DND-41 (cell line): Measurements from ENCODE around the gene NUP88.

Experiments used
- EZH2 ChIP-seq: IDR thresholded peaks from 3 replicates; pipeline ENCODE4 v1.6.1; 2012; ENCODE audit warnings: borderline replicate concordance, low read depth, mild to moderate bottlenecking, moderate library complexity, low read length, inconsistent platforms; ENCODE audit not compliant: severe bottlenecking
- TF ChIP-seq, protein P1 (sequence below): IDR thresholded peaks from 2 replicates; pipeline ENCODE4 v1.5.1; 2012; ENCODE audit warnings: borderline replicate concordance, low read length, moderate library complexity, mild to moderate bottlenecking; ENCODE audit not compliant: poor library complexity, severe bottlenecking; ENCODE audit errors: extremely low read depth

DNA sequence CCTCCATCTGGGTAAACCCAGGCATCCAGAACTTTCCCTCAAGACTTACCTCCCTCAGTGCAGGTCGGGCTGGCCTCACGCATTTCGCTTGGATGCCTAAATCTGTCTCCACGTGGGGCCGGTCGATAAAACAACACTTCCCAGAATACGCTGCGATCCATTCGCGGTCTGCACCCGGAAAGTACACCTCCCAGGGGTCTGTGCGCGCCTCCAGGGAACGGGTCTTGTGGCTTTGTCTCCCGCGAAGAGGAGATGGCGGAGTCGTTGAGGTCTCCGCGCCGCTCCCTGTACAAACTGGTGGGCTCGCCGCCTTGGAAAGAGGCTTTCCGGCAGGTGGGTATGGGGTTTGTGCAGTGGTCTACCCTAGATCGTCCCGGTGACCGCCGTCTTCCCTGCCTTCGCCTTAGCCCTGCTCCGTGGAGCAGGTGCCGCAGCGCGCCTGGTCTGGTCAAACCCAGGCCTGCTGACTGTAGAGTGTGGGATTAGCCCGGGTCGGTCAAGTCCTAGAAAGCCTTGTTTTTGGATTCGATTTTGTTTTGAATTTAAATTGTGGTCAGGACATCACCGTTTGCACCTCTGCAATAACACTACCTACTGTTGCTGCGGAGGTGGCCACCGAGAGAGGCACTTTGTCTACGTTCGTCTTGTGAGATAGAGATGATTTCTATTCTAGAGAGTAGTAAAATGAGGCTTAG is 644 bp upstream of the NUP88 start, which contains the start of gene RPAIN:
- TF ChIP-seq, protein P1, sequence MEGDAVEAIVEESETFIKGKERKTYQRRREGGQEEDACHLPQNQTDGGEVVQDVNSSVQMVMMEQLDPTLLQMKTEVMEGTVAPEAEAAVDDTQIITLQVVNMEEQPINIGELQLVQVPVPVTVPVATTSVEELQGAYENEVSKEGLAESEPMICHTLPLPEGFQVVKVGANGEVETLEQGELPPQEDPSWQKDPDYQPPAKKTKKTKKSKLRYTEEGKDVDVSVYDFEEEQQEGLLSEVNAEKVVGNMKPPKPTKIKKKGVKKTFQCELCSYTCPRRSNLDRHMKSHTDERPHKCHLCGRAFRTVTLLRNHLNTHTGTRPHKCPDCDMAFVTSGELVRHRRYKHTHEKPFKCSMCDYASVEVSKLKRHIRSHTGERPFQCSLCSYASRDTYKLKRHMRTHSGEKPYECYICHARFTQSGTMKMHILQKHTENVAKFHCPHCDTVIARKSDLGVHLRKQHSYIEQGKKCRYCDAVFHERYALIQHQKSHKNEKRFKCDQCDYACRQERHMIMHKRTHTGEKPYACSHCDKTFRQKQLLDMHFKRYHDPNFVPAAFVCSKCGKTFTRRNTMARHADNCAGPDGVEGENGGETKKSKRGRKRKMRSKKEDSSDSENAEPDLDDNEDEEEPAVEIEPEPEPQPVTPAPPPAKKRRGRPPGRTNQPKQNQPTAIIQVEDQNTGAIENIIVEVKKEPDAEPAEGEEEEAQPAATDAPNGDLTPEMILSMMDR, result no peak
- no peak for TF ChIP-seq EZH2
